SK-N-SH (cell line): ENCODE measurements around the gene CELF2. TPM values are rescaled to one million over a fixed set of nuclear protein-coding genes. Genes with fewer than 3 reads are reported as not detected.

Experiments used
- CTCF ChIA-PET: fragments of 300-600, 350-600 bp; formaldehyde crosslinking; extraction: SDS; loops from one replicate; lab custom pipeline; 2021; lab: Yijun Ruan, JAX
- POLR2A ChIA-PET: fragments of 350-600 bp; sonication (Branson Sonifier 250); formaldehyde crosslinking; extraction: SDS; loops from one replicate; lab custom pipeline; 2020; ENCODE audit warnings: antibody characterized with exemption, inconsistent platforms; lab: Yijun Ruan, JAX
- DNase-seq: peaks from one replicate; pipeline ENCODE4 v3.0.0; 2012
- H2AFZ ChIP-seq: fragments of 200-600 bp; sonication (generic); 2 replicates; pipeline ENCODE4 v1.8.1; 2016; ENCODE audit warnings: antibody characterized with exemption, mild to moderate bottlenecking, low read depth
- H3F3A ChIP-seq: fragments of 200-600 bp; sonication (generic); replicated peaks from 2 replicates; pipeline ENCODE3; 2016; ENCODE audit warnings: antibody characterized with exemption, mild to moderate bottlenecking; ENCODE audit not compliant: insufficient read depth
- H3K27ac ChIP-seq, 2 experiments: fragments of 200-500 bp in 1 of 2; fragments of 200-600 bp in 1 of 2; sonication (Bioruptor generic) in 1 of 2; sonication (generic), shearing (Covaris generic) in 1 of 2; 2 replicates each; pipeline versions ENCODE4 v1.5.1 to v1.6.1; 2014 to 2016; ENCODE audit warnings: low read depth in 2 of 2, inconsistent platforms in 1 of 2, low read length in 1 of 2, mild to moderate bottlenecking in 1 of 2, mixed read lengths in 1 of 2
- H3K27me3 ChIP-seq: fragments of 200-600 bp; sonication (generic), shearing (Covaris generic); 2 replicates; pipeline ENCODE4 v1.6.1; 2016; ENCODE audit warnings: mixed run types; ENCODE audit not compliant: insufficient read depth
- H3K36me3 ChIP-seq, 2 experiments: fragments of 200-500 bp in 1 of 2; fragments of 200-600 bp in 1 of 2; sonication (Bioruptor generic) in 1 of 2; sonication (generic) in 1 of 2; replicated peaks in 1 of 2; 2 replicates each; pipeline versions ENCODE3 to v1.5.1; 2014 to 2016; ENCODE audit warnings: low read length in 1 of 2, mild to moderate bottlenecking in 1 of 2; ENCODE audit not compliant: insufficient read depth in 2 of 2, control insufficient read depth in 1 of 2
- H3K4me1 ChIP-seq, 2 experiments: fragments of 200-500 bp in 1 of 2; fragments of 200-600 bp in 1 of 2; sonication (Bioruptor generic) in 1 of 2; sonication (generic), shearing (Covaris generic) in 1 of 2; 2 replicates each; pipeline versions ENCODE4 v1.5.1 to v1.6.1; 2014 to 2016; ENCODE audit warnings: low read depth in 1 of 2, low read length in 1 of 2, mixed run types in 1 of 2; ENCODE audit not compliant: insufficient read depth in 2 of 2, control insufficient read depth in 1 of 2
- H3K4me2 ChIP-seq: fragments of 200-600 bp; sonication (generic), shearing (Covaris generic); 2 replicates; pipeline ENCODE4 v1.6.1; 2017; ENCODE audit warnings: mixed run types
- H3K4me3 ChIP-seq, 2 experiments: fragments of 200-500 bp in 1 of 2; fragments of 200-600 bp in 1 of 2; sonication (Bioruptor generic) in 1 of 2; sonication (generic), shearing (Covaris generic) in 1 of 2; 2 replicates each; pipeline versions ENCODE4 v1.5.1 to v1.8.1; 2014 to 2016; ENCODE audit warnings: low read depth in 2 of 2, inconsistent platforms in 1 of 2, low read length in 1 of 2, mild to moderate bottlenecking in 1 of 2, mixed read lengths in 1 of 2, moderate library complexity in 1 of 2
- H3K79me2 ChIP-seq: fragments of 200-600 bp; sonication (generic); 2 replicates; pipeline ENCODE4 v1.8.1; 2017; ENCODE audit warnings: mild to moderate bottlenecking; ENCODE audit not compliant: insufficient read depth
- H3K9ac ChIP-seq: fragments of 200-600 bp; sonication (generic); 2 replicates; pipeline ENCODE4 v1.6.1; 2017; ENCODE audit warnings: mixed run types
- H3K9me2 ChIP-seq: fragments of 200-600 bp; sonication (generic); 2 replicates; pipeline ENCODE4 v1.6.1; 2017; ENCODE audit warnings: mixed run types
- H3K9me3 ChIP-seq: fragments of 200-600 bp; sonication (generic); 2 replicates; pipeline ENCODE4 v1.6.1; 2017; ENCODE audit warnings: mixed run types, mild to moderate bottlenecking, moderate library complexity
- H4K20me1 ChIP-seq: fragments of 200-600 bp; sonication (generic); 2 replicates; pipeline ENCODE4 v1.6.1; 2017; ENCODE audit warnings: mild to moderate bottlenecking, mixed run types; ENCODE audit not compliant: insufficient read depth
- CHD2 ChIP-seq: fragments of 150-350 bp; IDR thresholded peaks from 2 replicates; pipeline ENCODE4 v1.6.1; 2018; ENCODE audit warnings: low read length; ENCODE audit not compliant: partially characterized antibody
- CTCF ChIP-seq: fragments of 200-600 bp; sonication (generic); IDR thresholded peaks from 2 replicates; pipeline ENCODE4 v1.6.1; 2017; ENCODE audit warnings: antibody characterized with exemption, mild to moderate bottlenecking, moderate library complexity
- ELF1 ChIP-seq: IDR thresholded peaks from 2 replicates; pipeline ENCODE4 v1.4.0; 2012
- FOXJ3 ChIP-seq: sonication (generic); formaldehyde crosslinking; IDR thresholded peaks from 2 replicates; pipeline ENCODE4 v1.5.1; 2020; ENCODE audit warnings: mild to moderate bottlenecking, missing genetic modification reagents
- FOXM1 ChIP-seq: IDR thresholded peaks from 2 replicates; pipeline ENCODE4 v1.4.0; 2012; ENCODE audit warnings: low read depth, mild to moderate bottlenecking
- GABPA ChIP-seq: IDR thresholded peaks from 2 replicates; pipeline ENCODE4 v1.4.0; 2012; ENCODE audit warnings: low read depth, mild to moderate bottlenecking
- GATA2 ChIP-seq: sonication (generic); formaldehyde crosslinking; IDR thresholded peaks from 2 replicates; pipeline ENCODE4 v1.5.0; 2020; ENCODE audit warnings: mild to moderate bottlenecking, missing genetic modification reagents
- IRF3 ChIP-seq: fragments of 150-350 bp; IDR thresholded peaks from 2 replicates; pipeline ENCODE4 v1.6.1; 2016; ENCODE audit warnings: mild to moderate bottlenecking, low read depth, low read length
- MEF2A ChIP-seq: IDR thresholded peaks from 2 replicates; pipeline ENCODE4 v1.4.0; 2012; ENCODE audit warnings: low read depth, borderline replicate concordance
- PBX3 ChIP-seq: IDR thresholded peaks from 2 replicates; pipeline ENCODE4; 2012
- POLR2AphosphoS5 ChIP-seq: IDR thresholded peaks from 2 replicates; pipeline ENCODE4 v1.6.1; 2012; ENCODE audit warnings: low read depth, low read length
- RAD21 ChIP-seq: IDR thresholded peaks from 2 replicates; pipeline ENCODE4 v1.6.1; 2012; ENCODE audit warnings: mild to moderate bottlenecking, low read length
- RCOR1 ChIP-seq: fragments of 150-350 bp; IDR thresholded peaks from 2 replicates; pipeline ENCODE4 v1.6.1; 2017; ENCODE audit warnings: antibody characterized with exemption, low read length
- RFX5 ChIP-seq: IDR thresholded peaks from 2 replicates; pipeline ENCODE4 v1.6.1; 2012; ENCODE audit warnings: mild to moderate bottlenecking, improper control_type of control experiment, low read length
- RXRA ChIP-seq: IDR thresholded peaks from 2 replicates; pipeline ENCODE4 v1.4.0; 2012; ENCODE audit warnings: low read depth, mild to moderate bottlenecking, borderline replicate concordance
- SIN3A ChIP-seq: IDR thresholded peaks from 2 replicates; pipeline ENCODE4 v1.6.1; 2012; ENCODE audit warnings: low read depth, mild to moderate bottlenecking, low read length, moderate library complexity, borderline replicate concordance
- SMC3 ChIP-seq: IDR thresholded peaks from 2 replicates; pipeline ENCODE4 v1.6.1; 2012; ENCODE audit warnings: low read depth, low read length, improper control_type of control experiment
- TCF12 ChIP-seq: IDR thresholded peaks from 2 replicates; pipeline ENCODE4 v1.4.0; 2012
- TEAD4 ChIP-seq: IDR thresholded peaks from 2 replicates; pipeline ENCODE4 v1.4.0; 2012; ENCODE audit warnings: mild to moderate bottlenecking, borderline replicate concordance; ENCODE audit not compliant: insufficient read depth
- USF2 ChIP-seq: fragments of 150-350 bp; IDR thresholded peaks from 2 replicates; pipeline ENCODE4 v1.6.1; 2017; ENCODE audit warnings: antibody characterized with exemption, low read length, low read depth, borderline replicate concordance
- YY1 ChIP-seq: IDR thresholded peaks from 2 replicates; pipeline ENCODE4 v1.4.0; 2012; ENCODE audit warnings: low read depth, mild to moderate bottlenecking
- WGBS: methylation state at CpG from one replicate; pipeline ENCODE4 v1.1.6; 2017; ENCODE audit warnings: low lambda C conversion rate; 5-methylcytosine and 5-hydroxymethylcytosine counted together
- polyA plus RNA-seq, 3 experiments: library from polyadenylated mRNA; depleted of rRNA; stranded (reverse); fragments of >200 nt; gene quantifications; 2 replicates each; pipeline ENCODE4 v1.2.3, GENCODE V29; 2012

CELF2 gene
- polyA plus RNA-seq, 1 of the 3 experiments (the other 2 are of a cell fraction) = 0.03 TPM

- Histone ChIP-seq H3K4me3 (no peak overlapping the region), H4K20me1 (no peaks in the 10 kb centered on the region), H3K27me3 (no peaks in the 10 kb centered on the region), H3K4me2 (no peak overlapping the region), H3K4me1 (no peaks in the 10 kb centered on the region), H3K79me2 (no peaks in the 10 kb centered on the region), H3K27ac (no peak overlapping the region), H2AFZ (no peak overlapping the region), H3K9me2 (no peaks in the 10 kb centered on the region), H3F3A (no peaks in the 10 kb centered on the region), H3K9me3 (no peaks in the 10 kb centered on the region), H3K9ac (no peak overlapping the region), H3K36me3 (no peaks in the 10 kb centered on the region)
- no peak for DNase-seq
- 57% methylated on average over 9 of the region's 9 CpGs for WGBS
- ChIA-PET POLR2A (no interaction called here), CTCF (no interaction called here)
- TF ChIP-seq YY1 (no peak), SIN3A (no peak), CHD2 (no peak), RAD21 (no peak), RXRA (no peak), CTCF (no peak), FOXJ3 (no peak), SMC3 (no peak), IRF3 (no peak), USF2 (no peak), FOXM1 (no peak), RFX5 (no peak), RCOR1 (no peak)
These were observed 228.4 kb downstream of the CELF2 start for GRCh38 chr10:11245981-11246590.

- Histone ChIP-seq H2AFZ (no peak overlapping the region), H3K27me3 (no peaks in the 10 kb centered on the region), H3K9me2 (no peaks in the 10 kb centered on the region), H3K79me2 (no peaks in the 10 kb centered on the region), H3K4me2 (no peak overlapping the region), H3K36me3 (no peaks in the 10 kb centered on the region), H3F3A (no peaks in the 10 kb centered on the region), H4K20me1 (no peaks in the 10 kb centered on the region), H3K27ac (no peak overlapping the region), H3K9ac (no peak overlapping the region), H3K4me3 (no peak overlapping the region), H3K9me3 (no peaks in the 10 kb centered on the region), H3K4me1 (no peaks in the 10 kb centered on the region)
- no peak for DNase-seq
- ChIA-PET POLR2A (no interaction called here), CTCF (no interaction called here)
- 64% methylated on average over 24 of the region's 24 CpGs for WGBS
- TF ChIP-seq RAD21 (no peak), RXRA (no peak), CHD2 (no peak), TCF12 (no peak), PBX3 (no peak), SMC3 (no peak), CTCF (no peak), POLR2AphosphoS5 (no peak), GABPA (no peak), GATA2 (CRISPR knock-in tag) (no peak), MEF2A (no peak), ELF1 (no peak), TEAD4 (no peak)
These were observed 229.2 kb downstream of the CELF2 start for GRCh38 chr10:11246752-11247467.
